ENCODE measurements around the gene NAV2.

Gene NAV2

DNA sequence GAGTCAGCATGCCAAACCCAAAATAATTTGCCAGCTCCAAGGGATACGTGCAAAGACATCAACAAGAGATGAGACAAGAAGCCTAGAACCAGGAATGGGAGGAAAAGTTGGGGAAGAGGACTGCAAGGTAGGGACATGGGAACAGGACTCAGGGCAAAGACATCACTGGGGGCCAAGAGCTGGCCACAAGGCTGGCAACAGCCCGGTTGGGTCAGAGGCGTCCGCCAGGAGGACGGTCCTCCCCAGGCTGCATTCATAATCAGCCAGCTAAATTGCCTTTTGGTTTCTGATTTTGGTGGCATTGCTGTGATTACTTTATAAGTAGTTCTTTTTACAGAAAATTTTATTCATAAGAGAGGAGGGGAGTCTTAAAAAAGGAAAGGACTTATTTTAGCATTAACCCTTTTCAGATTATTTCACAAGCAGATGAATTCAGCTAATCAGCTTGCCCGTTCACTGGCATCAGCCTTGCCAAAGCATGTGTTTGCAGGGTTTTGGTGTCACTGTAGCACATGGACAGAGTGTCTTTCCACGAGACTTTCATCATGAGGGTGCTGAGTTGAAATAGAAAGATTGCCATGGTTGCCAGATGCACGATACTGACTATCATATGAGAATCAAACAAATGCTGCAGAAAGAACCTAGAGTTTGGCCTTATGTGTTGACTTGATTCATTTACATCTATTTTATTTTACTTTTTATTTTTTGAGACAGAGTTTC is 23.2 kb upstream of the NAV2 start:
- no peak for DNase-seq

DNA sequence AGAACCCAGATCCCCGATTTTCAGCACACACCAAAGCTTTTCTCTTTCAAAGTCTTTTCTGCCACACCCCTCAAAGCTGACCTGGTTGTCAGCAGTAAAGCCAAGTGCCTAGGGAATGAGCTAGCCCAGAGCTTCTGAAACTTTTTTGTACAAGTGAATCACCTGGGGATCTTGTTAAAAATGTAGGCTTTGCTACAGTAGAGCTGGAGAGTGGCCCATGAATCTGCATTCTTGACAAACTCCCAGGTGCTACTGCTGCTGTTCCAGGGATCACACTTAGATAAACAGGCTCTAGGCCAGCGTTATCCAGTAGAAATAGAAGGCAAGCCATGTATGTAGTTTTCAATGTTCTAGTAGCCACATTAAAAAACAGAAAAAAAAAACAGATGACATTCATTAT is 21.8 kb upstream of the NAV2 start:
- no peak for DNase-seq

DNA sequence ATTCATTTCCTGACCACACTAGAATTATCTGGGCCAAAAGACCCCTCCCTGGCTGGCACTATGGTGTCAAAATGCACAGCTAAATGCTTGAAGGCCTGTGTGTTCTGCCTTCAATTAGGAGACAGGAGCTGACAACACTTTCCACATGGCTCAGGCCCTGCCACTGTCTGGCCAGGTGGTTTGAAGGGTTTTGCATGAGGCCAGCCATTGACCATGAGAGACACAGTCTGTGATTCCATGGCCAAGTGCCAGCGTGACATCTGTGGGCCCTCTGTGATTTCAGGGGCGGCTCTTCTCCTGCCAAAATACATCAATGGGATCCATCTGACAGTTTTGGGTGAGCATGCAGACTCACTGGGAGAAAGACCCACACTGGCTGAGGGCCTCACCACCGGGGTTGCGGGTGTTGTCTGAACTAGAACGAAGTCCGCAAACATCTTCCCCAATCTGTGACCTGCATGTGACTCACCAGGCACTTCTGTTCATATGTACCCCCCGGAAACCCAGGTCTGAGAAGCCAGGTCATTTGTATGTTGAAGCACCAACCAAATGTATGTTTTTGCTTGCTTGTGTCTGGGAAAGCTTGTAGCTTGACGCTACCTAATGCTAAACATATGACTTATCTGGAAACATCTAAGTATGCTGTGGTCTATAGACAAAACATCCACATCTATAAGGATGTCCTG is 20.7 kb upstream of the NAV2 start:
- no peak for DNase-seq

DNA sequence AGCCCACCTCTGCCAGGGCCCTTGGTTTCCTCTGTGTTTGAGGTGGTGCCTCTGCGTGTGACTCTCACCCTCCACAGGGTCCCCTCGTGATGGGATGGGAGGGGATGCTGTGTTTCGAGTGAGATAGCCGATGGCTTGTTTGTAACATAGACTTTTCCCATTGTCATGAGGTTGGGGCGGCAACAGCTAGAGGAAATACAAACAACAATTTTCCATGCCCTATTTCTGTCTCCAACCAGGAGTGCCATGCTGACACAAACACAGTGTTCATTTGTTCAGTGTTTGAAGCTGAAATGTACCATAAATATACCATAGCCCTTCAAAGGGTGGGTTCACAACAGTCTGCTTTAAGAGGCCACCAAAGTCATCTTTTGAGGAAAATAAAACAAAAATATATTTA is 19.5 kb upstream of the NAV2 start:
- no peak for DNase-seq

DNA sequence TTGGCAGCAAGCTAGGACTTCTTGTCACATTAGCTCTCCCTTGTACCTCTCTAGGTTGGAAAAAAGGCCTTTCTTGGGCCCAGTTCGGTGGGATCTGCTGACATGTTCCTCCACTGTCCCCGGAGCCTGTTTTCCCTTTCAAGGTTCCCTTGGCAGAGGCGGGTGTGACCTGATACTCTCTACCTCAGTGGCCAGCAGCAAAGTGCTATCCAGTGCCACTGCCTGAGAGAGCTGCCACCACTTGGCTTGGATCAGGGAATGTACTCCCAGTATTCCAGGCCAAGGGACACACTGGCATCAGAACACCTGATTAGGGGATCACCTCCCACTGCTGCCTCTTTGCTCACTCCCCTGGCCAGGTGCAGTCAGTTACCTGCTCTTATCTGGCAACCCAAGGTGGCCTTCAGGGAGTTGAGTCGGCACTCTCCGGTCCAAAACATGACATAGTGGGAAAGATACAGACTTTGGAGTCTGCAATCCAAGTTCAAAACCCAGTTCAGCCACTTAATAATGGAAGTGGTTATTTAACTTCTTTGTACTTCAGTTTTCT is 17.8 kb upstream of the NAV2 start:
- no peak for DNase-seq

DNA sequence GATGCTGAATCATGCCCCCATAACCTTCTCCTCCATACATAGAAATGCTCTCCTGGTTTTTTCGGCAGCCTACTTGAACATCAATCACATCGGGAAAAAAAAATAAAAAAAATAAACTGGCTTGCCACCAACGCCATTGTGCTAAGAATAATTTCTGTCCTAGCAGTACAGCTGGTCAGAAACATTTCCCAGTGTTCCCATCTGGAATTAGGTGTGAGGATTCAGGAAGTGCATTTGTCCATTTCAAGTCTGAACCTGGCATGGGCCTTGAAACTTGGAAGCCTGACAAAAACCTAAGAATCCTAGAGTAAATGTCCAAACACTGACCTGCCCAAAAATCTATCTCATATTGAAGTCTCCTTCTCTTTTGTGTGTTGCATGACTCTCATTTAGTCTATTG is 16.6 kb upstream of the NAV2 start:
- DNase-seq = no peak

DNA sequence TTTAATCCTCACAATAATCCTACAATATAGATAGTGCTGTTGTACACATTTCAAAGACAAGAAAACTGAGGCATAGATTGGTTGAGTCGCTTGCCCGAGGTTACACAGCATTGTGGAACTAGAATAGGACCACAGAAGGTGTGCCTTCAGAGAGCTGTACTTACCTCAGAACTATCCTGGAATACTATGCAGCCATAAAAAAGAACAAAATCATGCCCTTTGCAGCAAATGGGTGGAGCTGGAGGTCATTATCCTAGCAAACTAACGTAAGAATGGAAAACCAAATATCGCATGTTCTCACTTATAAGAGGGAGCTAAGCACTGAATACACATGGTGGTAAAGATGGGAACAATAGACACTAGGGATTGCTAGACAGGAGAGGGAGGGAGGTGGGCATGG is 15.7 kb upstream of the NAV2 start:
- no peak for DNase-seq

DNA sequence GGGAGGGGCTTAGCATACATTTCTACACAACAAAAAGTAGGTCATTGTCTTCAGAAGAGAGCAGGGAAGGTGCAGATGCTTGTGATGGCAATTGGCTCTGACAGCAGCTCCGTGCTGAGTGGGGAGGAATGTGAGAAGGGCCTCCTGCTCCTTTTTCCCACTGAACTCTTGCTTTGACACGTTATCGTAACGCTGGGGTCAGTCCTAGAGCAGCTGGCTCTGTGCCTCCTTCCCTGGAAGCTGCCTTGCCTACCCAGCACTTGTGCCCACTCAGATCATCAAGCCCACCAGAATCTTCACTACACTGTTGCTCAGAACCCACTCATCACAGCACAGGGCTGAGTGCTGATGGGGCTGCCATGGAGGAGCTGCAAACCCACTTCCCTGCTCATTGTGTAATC is 14.9 kb upstream of the NAV2 start:
- no peak for DNase-seq

DNA sequence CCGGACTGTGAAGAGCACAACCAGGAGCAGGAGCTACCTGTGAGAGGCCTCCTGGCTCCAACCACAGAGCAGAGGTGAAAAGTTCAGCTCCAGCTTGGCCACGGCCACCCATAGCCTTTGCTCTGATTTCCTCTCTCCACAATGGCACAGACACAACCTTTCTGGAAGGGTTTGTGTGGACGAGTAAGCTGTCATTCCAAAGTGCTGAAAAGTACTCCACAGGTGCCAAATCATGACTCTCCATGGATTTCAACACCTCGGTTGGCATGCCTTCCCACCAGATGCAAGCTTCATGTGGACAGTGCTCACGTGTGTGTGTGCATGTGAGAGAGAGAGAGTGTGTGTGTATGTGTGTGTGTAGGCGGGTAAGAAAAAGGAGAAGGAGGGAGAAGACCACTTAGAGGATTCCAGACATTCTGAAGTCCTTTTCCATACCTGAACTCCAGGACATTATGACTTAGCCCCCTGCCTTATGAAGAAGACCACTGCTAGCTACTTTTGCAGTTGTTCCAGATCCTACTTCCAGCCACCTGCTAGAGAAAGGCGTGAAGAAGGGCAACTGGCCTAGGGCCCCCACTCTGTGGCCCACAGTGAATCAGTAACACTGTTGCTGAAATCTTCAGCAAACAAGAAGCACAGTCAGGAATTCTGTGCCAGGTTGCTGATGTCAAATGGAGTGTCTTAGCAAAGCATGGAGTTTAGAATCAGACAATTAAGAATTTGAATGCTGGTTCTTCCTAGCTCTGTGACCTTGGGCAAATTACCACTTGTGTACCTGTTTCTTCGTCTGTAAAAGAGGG is 13.9 kb upstream of the NAV2 start:
- DNase-seq = no peak

DNA sequence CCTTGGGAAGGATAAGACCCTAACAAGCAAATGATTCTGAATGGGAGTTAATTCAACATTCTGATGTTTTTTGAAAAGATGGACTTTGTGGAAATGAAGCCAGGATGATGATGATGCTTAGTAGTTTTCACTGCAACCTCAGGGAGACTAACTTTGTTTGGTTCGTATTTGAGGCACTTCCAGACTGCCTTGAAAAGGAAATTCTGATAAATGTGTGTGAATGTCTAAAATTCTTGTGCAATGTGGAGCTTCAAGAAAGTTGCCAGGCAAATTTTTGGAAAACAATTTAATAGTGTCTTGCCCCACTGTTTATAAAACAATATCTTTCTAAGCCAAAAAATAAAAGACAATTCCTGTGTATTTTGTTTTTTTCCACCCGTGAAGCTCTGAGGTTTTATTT is 11.2 kb upstream of the NAV2 start:
- no peak for DNase-seq

DNA sequence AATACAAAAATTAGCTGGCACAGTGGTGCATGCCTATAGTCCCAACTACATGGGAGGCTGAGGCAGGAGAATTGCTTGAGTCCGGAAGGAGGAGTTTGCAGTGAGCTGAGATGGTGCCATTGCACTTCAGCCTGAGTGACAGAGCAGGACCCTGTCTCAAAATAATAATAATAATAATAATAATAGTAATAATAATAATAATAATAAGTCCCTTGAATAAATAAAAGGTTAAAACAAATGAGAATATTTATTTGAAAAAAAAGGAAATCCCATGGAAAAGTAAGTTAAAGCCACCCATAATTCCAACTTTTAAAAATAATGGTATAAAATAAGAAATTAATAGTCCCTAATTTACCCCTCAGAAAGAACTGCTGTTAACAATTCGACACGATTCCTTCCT is 10.0 kb upstream of the NAV2 start:
- DNase-seq = no peak

DNA sequence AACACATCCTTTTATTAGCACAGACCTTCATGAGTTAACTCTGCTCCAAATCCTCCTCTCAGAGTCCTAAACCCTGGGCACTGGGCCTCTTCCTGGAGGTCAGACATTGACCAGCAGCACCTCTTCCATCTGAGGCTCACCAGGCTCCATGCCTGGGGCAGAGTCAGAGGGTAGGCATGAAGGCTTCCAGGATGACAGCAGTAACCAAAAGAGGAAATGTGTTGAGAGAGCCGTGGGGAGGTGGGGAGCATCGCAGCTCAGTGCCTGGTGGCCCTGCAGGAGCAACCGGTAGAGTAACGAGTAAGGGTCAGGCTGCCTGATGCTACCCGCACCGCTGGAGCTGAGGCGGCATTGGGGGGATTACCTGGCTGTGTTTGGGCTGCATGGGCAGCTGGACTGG is 9.4 kb upstream of the NAV2 start:
- DNase-seq = no peak

DNA sequence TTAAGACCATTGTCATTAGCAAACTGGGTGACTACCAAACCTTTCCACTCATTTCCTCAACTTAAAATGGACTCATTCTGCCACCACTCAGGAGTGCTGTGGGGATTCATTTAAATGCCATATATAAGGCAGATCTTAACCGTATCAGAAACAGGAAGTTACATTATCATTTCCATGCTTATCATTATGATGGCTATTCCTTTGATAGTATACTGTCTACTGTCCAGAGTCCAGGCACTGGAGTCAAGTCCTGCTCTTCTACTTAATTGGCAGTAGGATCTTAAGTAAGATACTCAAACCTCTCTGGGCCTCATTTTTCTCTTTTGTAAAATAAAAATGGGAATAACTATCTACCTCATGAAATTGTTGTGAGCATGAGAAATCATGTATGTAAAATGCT is 8.4 kb upstream of the NAV2 start:
- no peak for DNase-seq

DNA sequence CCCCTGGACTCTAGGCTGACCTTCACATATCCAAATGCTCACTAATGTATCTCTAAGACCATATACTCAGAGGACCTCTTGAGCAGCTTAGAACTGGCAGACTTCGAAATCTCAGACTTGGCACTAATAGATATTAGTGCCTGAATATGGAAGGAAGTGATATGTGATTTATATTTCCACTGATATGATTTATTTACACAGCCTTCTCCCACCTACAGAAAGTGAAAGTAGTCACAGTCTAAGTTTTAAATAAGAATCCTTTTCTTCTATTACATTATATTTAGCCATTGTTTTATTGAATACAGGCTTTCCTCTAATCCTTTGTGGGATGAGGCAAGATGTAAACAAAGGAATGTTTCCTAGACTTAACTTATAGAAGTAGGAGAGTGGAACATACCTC is 6.7 kb upstream of the NAV2 start:
- no peak for DNase-seq

DNA sequence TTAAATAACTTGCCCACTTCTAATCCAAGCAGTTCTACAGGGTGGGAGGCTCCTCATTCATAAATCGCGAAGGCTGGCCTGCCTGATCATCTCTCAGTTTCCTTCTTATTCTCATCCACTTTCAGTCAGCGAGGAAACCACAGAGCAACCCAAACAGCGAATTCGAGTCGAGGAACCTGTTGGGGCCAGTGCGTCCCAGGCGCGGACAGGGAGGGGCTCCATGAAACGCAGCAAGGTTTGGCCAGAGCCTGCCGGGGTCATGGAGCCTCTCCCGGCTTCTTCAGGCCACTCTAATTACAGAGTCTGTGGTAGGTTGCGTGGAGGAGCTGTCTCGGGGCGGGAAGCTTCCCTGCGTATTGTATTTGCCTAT is 741 bp upstream of the NAV2 start:
- no peak for DNase-seq

DNA sequence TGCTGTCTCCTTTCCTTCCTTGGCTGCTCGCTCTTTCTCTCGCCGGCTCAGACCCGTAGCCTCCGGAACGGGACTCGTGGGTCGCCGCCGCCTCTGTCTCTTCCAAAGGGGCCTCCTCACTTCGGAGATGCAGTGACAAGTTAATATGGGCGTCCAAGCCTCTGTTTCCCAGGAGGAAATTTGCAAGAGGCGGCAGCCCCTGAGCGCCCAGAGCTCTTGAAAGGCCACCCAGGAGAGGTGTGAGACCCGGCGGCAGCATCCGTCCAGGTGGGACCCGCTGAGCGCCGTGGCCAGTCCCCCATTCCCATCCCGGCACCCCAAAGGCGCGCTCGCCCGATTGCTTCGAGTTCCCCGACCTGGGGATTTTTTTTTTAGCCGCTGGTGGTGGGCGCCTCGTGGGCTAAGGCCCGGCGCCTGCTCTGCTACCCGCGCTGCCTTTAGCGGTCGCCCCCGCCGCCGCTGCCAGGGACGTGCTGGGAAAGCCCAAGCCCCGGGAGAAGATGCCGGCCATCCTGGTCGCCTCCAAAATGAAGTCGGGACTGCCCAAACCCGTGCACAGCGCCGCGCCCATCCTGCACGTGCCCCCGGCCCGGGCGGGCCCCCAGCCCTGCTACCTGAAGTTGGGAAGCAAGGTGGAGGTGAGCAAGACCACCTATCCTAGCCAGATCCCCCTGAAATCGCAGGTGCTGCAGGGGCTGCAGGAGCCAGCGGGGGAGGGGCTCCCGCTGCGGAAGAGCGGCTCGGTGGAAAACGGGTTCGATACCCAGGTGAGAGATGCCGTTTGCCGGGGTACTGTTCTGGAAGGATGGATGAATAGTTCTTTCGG is 772 bp downstream of the NAV2 start:
- DNase-seq = no peak

DNA sequence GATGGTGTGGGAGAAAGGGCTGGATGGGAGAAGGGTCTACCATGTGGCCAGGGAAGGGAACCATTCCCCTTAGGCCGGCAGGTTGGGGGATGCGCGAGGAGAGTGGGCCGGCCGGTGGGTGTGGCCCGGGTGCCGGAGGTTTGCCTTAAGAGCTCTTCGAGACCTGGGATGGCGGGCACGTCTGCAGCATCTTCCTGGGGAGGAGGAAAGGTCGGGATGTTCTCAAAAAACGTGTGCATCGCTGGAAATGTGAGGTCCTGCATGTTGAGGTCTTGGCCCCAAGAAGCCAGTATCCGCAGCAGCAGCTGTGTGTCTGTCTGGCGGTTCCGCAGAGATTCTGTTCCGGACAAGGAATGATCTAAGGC is 1.4 kb downstream of the NAV2 start:
- DNase-seq = no peak

DNA sequence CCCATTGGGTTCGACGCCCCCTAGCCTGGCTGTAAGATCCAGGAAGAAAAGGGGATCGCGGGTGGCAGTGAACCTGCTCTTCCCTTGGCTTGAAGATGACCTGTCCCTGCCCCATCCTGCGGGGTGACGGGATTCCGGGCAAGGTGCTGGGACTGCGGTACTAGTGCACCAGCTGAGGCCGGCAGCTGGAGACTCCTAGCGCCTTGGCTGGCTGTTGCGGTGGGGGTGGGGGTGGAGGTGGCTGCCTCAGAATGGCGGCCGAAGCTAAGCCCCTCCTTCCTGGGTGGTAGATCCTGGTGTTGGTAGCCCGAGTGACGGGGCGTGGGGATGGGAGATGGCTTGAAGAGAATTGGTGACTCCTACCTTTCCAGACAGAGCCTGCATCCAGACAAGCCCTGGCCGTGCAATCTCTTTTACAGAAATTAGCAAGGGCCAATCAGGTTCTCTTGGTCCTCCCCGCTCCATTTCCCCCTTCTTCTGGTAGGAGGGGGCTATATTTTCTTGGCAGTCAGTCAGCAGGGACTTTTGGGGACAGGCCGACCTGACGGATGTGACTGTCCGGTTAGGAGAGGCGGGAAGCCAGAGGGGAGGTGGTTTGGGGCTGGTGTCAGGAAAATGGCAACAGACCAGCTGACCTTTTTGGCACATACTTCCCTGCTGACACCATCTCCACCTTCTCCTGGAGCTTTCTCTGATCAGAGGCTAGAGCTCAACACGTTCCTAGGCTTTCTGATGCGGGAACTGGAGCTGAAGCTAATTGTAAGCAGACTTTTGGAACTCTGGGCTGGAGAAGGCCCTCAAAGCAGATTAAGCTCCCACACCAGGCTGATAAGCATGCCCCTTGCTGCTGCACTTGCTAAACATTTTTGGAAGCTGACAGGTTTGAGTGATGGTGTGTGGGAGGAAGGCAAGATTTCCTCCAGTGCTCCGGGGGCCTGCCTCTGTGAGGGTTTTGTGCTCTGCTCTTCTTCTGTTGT is 2.0 kb downstream of the NAV2 start:
- no peak for DNase-seq

DNA sequence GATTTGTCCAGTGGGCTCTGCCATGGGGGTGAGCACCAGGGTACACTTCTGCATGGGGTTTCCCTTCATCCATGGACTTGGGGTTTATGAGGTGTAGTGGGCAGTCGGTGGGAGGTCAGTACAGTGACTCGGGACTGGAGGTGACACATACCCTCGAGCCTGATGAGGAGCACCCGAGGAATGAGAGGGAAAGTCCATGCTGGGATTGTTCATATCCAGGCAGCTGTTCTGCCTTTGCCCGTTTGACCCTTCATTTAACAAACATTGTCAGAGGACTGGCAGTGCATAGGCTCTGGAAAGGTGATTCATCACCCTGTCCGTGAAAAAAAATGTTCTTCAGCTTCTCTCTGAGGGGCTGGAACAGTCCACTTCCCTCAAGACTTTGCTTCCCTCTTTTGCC is 2.7 kb downstream of the NAV2 start:
- DNase-seq = no peak

DNA sequence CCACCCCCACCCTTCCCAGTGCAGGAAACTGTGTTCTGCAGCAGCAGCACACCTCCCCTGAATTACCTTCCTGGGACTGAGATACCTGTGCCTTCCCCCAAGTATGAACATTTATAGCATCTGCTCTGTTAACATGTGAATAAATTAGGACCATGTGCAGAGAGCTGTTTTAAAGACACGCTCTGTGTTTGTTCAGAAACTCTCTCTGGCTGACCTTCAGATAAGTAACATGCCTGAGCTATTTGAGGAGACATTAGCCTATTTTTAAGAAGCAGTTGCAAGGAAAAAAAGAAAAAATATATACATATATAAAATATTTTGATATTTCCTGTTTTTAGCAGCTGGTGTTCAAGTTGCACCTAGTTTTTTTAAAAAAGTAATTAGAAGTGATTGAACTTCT is 5.4 kb downstream of the NAV2 start:
- DNase-seq = no peak

DNA sequence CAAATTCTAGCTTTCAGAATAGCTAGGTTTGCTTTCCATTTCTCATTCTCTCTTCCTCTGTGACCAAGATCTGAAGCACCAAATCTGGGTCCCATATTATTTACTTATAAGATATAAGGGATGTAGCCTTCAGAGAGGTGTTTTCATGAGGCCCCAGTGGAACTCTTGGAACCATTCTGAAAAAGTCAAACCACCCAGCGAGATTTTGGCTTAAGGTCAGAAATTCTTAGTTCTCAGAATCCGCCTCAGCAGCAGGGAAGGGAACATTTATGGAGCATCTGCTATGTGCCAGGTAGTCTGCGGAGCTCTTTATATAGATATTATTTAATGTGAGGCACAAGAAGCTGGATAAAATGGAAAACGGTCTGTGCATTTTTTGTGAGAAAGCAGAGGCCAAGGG is 6.3 kb downstream of the NAV2 start:
- no peak for DNase-seq

DNA sequence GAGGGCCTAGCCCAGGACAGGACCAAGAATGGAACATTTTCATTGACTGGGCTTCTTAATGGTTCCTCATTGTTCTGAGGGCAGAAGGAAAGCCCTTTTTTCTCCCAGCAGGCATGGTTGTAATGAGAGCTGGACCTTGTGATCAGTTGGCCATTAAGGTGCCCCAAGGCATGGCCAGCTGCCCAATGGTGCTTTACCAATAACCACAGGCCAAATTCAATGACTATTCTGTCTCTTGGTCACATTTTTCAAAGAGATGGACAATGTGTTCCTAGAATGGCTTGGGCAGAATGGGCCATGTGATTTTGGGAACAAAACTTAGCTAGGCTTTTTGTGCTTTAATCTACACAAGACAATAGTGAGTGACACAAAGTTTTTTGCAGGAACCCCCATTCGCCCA is 7.3 kb downstream of the NAV2 start:
- no peak for DNase-seq

All from bone marrow (tissue), 2 donors.